Tibial artery (tissue), 4 donors: ENCODE measurements around the gene SPATA3.
"Not testable (repeated sequence)": the region's sequence is repeated elsewhere in the genome, so short reads cannot be mapped to it uniquely, and the experiment has no call there.

Source experiments
- DNase-seq, 2 donors: peaks; one replicate each; pipeline ENCODE4 v3.0.0-alpha.2; 2019
- H3K27ac ChIP-seq, 2 donors: fragments of 200-600 bp; sonication (generic) in 1 of 2; 1 replicate in 1 of 2; 2 replicates in 1 of 2; pipeline ENCODE4 v1.5.1; 2018 to 2019; ENCODE audit warnings: mild to moderate bottlenecking in 1 of 2
- H3K27me3 ChIP-seq, 2 donors: fragments of 200-600 bp; sonication (generic) in 1 of 2; one replicate each; pipeline versions ENCODE4 v1.5.1 to v1.6.0; 2016 to 2019
- H3K36me3 ChIP-seq, 3 donors: fragments of 200-600 bp; sonication (generic) in 2 of 3; one replicate each; pipeline ENCODE4 v1.5.1; 2016 to 2019; ENCODE audit warnings: mild to moderate bottlenecking in 2 of 3
- H3K4me1 ChIP-seq, 4 donors: fragments of 200-600 bp; sonication (generic) in 2 of 4; 1 replicate in 3 of 4; 2 replicates in 1 of 4; pipeline ENCODE4 v1.5.1; 2016 to 2019
- H3K4me3 ChIP-seq, 2 donors: fragments of 200-600 bp; sonication (generic) in 1 of 2; 1 replicate in 1 of 2; 2 replicates in 1 of 2; pipeline ENCODE4 v1.5.1; 2018 to 2019; ENCODE audit warnings: mild to moderate bottlenecking in 2 of 2
- H3K9me3 ChIP-seq, 3 donors: fragments of 200-600 bp; sonication (generic) in 1 of 3; one replicate each; pipeline ENCODE4 v1.5.1; 2016 to 2019
- intact Hi-C: fragments of 100-400 bp; cut with DNase I; formaldehyde crosslinking; loops from one replicate; pipeline ENCODE4 v1.15.0; 2023; ENCODE audit warnings: low total_unique reads
- TF ChIP-seq, protein P1 (sequence below), 2 experiments: fragments of 200-600 bp in 1 of 2; fragments of 450-650 bp in 1 of 2; IDR thresholded peaks; one replicate each; pipeline ENCODE4 v1.5.1; 2017 to 2019; ENCODE audit warnings: antibody characterized with exemption in 2 of 2, mild to moderate bottlenecking in 1 of 2, moderate library complexity in 1 of 2

SPATA3 gene

DNA sequence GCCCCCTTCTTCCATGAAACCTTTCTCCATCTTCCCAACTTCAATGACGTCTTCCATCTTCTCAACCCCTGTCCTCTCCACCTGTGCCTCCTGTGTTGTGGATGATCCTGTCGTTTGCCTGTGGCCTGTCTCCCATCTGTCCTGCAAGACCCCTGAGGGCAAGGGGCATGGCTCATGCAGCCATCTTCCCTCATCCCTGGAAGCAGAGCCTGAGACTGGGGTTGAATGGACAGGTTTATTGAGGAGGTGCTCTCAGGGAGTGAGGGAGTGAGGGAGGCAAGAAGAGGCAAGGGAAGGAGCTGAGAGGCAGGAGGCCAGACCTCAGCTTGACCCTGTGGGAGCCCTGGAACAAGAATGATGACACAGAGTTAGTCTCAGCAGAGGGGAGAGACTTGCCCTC is 7.3 kb downstream of the SPATA3 start:
- Histone ChIP-seq H3K9me3 (no peaks in the 10 kb centered on the region), H3K36me3 (no peaks in the 10 kb centered on the region), H3K4me3 (no peak overlapping the region), H3K27me3 (peaks cover 0 to 37% of the 10 kb centered on the region in 2 donors), H3K27ac (no peak overlapping the region), H3K4me1 (no peaks in the 10 kb centered on the region)
- no peak for DNase-seq
- intact Hi-C loops: no loop called here
- TF ChIP-seq, protein P1, sequence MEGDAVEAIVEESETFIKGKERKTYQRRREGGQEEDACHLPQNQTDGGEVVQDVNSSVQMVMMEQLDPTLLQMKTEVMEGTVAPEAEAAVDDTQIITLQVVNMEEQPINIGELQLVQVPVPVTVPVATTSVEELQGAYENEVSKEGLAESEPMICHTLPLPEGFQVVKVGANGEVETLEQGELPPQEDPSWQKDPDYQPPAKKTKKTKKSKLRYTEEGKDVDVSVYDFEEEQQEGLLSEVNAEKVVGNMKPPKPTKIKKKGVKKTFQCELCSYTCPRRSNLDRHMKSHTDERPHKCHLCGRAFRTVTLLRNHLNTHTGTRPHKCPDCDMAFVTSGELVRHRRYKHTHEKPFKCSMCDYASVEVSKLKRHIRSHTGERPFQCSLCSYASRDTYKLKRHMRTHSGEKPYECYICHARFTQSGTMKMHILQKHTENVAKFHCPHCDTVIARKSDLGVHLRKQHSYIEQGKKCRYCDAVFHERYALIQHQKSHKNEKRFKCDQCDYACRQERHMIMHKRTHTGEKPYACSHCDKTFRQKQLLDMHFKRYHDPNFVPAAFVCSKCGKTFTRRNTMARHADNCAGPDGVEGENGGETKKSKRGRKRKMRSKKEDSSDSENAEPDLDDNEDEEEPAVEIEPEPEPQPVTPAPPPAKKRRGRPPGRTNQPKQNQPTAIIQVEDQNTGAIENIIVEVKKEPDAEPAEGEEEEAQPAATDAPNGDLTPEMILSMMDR (IDR thresholded peaks at IDR 0.05): no peak

DNA sequence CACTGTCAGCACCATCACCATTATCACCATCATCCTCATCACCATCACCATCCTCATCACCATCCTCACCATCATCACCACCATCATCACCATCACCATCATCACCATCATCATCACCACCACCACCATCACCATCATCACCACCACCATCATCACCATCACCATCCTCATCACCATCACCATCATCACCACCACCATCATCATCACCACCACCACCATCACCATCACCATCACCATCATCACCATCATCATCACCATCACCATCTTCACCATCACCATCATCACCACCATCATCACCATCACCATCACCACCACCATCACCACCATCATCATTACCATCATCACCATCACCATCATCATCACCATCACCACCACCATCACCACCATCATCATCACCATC is 9.0 kb downstream of the SPATA3 start:
- H3K27ac ChIP-seq, intact Hi-C loops, H3K4me1 ChIP-seq, H3K36me3 ChIP-seq, H3K9me3 ChIP-seq, H3K4me3 ChIP-seq, DNase-seq: not testable (repeated sequence)
- H3K27me3 ChIP-seq: peaks cover 0 to 42% of the 10 kb centered on the region in 2 donors

DNA sequence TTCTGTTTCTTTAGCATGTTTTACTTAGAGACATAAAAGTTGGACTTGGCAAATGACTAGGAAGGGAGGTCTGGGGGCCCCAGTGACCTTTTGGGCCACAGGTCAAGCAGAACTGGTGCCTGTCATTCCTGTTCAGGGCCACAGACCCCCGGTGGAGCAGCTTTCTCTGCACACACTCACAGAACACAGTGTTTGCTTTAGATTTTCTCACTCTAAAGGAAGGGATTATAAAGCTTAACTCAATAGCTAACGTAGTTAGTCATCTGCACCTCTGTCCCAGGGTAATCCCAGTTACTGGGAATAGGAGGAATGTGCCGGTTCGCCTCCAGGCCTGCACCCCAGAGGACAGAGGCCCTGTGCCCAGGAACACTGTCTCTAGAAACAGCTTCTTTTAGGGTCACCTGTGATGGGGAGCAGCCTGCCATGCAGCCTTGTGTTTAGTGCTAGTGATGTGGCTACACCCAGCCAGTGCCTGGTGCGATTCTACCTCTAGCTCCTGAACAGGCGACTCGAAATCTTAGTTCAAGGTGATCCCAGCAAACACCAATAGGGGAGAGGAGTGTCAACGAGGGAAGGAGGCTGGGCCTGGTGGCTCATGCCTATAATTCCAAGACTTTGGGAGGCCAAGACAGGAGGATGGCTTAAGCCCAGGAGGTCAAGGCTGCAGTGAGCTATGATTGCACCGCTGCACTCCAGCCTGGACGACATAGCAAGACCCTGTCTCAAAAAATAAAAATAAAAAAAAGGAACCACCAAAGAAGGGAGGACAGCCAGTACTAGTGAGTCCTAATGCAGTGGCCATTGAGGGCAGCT is 11.6 kb downstream of the SPATA3 start:
- Histone ChIP-seq H3K4me3 (no peak overlapping the region), H3K27ac (no peak overlapping the region), H3K4me1 (no peaks in the 10 kb centered on the region), H3K36me3 (no peaks in the 10 kb centered on the region), H3K27me3 (peaks cover 0 to 25% of the 10 kb centered on the region in 2 donors), H3K9me3 (no peaks in the 10 kb centered on the region)
- DNase-seq: no peak
- intact Hi-C loops: no loop called here
- TF ChIP-seq, protein P1 (IDR thresholded peaks at IDR 0.05): no peak

DNA sequence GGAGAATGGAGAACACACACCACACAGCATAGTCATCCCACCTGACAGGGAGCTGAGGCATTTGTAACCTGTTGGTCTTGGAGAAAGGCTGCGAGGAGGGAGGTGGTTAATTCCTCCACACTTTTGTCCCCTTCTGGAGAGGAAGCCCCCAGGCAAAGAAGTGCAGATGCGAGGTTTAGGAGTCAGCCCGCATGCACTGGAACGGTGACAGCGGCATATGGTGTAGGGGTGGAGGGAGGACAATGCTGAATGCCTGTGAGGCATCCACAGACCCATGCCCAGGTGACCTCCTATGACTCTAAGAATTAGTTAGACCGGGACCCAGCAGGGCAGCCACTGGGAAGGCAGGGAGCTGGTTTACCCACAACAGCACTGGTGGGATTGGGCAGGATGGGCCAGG is 12.2 kb downstream of the SPATA3 start:
- H3K9me3 ChIP-seq: no peaks in the 10 kb centered on the region
- intact Hi-C loops: no loop called here
- H3K36me3 ChIP-seq: no peaks in the 10 kb centered on the region
- H3K4me1 ChIP-seq: no peaks in the 10 kb centered on the region
- H3K27me3 ChIP-seq: peaks cover 0 to 22% of the 10 kb centered on the region in 2 donors
- DNase-seq: no peak
- no peak overlapping the region for H3K4me3 ChIP-seq
- TF ChIP-seq, protein P1 (IDR thresholded peaks at IDR 0.05): no peak
- no peak overlapping the region for H3K27ac ChIP-seq

DNA sequence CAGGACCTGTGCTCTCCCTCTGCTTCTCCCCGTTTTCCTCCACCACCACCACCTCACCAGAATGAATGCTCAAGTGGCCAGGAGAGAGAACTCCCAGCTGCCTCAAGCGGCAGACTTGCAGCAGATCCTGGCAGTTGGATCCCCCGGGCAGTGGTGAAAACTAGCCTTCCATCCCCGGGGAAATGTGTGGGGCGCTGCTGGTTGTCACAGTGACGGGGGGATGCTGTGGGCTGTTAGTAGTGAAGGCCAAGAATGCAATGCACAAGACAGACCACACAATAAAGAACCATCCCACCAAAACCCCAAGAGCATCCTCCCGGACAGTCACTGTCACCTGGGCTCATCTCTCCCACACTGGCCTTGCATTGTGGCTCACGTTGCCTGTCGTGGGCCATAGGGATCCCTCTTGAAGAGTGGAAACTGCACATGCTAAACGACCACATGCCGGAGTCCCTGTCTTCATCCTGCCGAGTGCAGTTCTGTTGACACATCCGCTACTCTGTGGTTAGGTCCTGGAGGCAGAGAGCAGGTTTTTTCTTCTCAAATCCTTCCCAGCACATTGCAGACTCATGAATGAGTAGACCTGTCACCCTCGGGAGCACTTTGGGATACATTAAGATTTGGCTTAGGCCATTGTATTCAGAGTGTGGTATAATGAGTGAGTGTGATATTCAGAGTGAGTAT is 13.5 kb downstream of the SPATA3 start:
- Histone ChIP-seq H3K27ac (no peak overlapping the region), H3K4me1 (no peaks in the 10 kb centered on the region), H3K9me3 (no peaks in the 10 kb centered on the region), H3K4me3 (no peak overlapping the region), H3K27me3 (peaks cover 0 to 18% of the 10 kb centered on the region in 2 donors), H3K36me3 (no peaks in the 10 kb centered on the region)
- TF ChIP-seq, protein P1 (IDR thresholded peaks at IDR 0.05): no peak
- intact Hi-C loops: no loop called here
- DNase-seq: no peak

DNA sequence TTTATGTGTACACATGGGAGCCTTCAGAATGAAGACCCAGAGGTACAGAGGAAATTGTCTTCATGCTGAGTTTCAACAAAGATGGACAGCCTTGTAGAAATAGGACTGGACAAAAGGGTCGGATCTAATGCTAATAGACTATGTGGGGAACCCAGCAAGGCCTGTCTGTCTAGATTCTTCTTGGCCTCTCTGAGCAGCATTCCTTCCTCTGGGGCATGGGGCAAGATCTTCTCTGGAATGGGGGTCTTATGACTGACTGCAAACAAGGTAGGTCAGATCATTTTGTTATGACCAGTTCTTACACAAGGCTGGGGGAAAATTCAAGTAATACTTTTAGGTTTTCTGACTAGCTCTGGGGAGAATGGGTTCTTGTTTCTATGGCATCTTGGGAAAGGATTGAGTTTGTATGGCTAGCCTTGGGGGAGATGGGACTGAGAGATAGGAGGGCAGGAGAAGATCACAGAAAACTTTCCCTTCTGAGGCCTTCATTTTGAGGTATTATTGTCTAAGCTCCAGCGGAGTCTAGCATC is 14.3 kb downstream of the SPATA3 start:
- TF ChIP-seq, protein P1 (IDR thresholded peaks at IDR 0.05): no peak
- H3K27ac ChIP-seq: no peak overlapping the region
- H3K27me3 ChIP-seq: peaks cover 0 to 22% of the 10 kb centered on the region in 2 donors
- no peaks in the 10 kb centered on the region for H3K4me1 ChIP-seq
- intact Hi-C loops: no loop called here
- no peak for DNase-seq
- no peaks in the 10 kb centered on the region for H3K9me3 ChIP-seq
- H3K4me3 ChIP-seq: no peak overlapping the region
- no peaks in the 10 kb centered on the region for H3K36me3 ChIP-seq
